HG03460 (cell line): Measurements from ENCODE around the gene TMEM250.
"Not testable (repeated sequence)": the region's sequence is repeated elsewhere in the genome, so short reads cannot be mapped to it uniquely, and the experiment has no call there.

ENCODE experiments used
- ATAC-seq: cut with Tn5 transposase; IDR thresholded peaks from one replicate; pipeline ENCODE4 v1.9.1; 2021; ENCODE audit not compliant: unreplicated experiment

Gene TMEM250

GRCh38 chr9:136118320-136119060 is at the start of gene TMEM250:
Gene TMEM250, minus strand, starts transcription at chr9:136118875. Its CDS starts 1,975 bp downstream, at chr9:136116900.
- ATAC-seq = peak; percentile 66

DNA sequence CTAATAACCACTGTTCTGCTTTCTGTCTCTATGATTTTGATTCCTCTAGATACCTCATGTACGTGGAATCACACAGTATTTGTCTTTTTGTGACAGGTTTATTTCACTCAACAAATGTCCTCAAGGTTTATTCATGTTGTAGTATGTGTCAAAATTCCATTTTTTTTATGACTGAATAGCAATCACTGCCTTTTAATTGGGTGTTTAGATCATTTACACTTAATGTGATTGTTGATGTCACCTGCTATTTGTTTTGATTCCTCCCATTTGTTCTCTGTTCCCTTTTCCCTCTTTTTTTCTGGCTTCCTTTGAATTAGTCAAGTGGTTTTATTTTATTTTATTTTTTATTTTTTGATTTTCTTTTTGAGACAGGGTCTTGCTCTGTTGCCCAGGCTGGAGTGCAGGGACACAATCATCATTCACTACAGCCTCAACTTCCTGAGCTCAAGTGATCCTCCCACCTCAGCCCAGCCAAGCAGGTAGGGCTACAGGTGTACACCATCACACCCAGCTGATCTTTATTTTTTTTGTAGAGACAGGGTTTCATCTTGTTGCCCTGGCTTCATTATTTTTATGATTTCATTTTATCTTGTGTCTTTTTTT is 44.7 kb upstream of the TMEM250 start:
- no peak for ATAC-seq

- no peak for ATAC-seq
Measured at GRCh38 chr9:136160995-136161610, 42.4 kb upstream of the TMEM250 start.

GRCh38 chr9:136160381-136160841 is 41.7 kb upstream of the TMEM250 start:
- ATAC-seq = no peak

DNA sequence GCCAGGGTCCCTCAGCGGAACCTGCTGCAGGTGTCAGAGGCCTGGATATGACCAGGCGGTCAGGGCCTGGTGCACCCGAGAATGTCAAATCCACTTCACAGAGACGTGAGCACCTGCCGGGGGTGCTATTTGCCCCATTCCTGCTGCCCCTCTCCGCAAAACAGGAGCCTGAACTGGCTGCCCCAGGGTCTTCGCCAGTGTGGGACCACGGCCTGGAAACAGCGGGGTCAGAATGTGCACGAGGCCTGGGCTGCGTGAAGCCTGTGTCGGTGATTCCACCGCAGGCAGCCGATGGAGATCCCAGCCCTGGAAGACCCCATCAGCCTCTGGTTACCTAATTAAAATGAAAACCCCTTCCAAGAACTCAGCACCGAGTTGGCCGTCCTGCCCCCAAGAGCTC is 41.2 kb upstream of the TMEM250 start:
- ATAC-seq = no peak

GRCh38 chr9:136157477-136158265 is 39.0 kb upstream of the TMEM250 start:
- no peak for ATAC-seq

GRCh38 chr9:136156209-136157120 is 37.8 kb upstream of the TMEM250 start:
- ATAC-seq = no peak

- no peak for ATAC-seq
Measured at GRCh38 chr9:136155576-136155975, 36.9 kb upstream of the TMEM250 start.

- ATAC-seq = no peak
Measured at GRCh38 chr9:136154943-136155342, 36.3 kb upstream of the TMEM250 start.

DNA sequence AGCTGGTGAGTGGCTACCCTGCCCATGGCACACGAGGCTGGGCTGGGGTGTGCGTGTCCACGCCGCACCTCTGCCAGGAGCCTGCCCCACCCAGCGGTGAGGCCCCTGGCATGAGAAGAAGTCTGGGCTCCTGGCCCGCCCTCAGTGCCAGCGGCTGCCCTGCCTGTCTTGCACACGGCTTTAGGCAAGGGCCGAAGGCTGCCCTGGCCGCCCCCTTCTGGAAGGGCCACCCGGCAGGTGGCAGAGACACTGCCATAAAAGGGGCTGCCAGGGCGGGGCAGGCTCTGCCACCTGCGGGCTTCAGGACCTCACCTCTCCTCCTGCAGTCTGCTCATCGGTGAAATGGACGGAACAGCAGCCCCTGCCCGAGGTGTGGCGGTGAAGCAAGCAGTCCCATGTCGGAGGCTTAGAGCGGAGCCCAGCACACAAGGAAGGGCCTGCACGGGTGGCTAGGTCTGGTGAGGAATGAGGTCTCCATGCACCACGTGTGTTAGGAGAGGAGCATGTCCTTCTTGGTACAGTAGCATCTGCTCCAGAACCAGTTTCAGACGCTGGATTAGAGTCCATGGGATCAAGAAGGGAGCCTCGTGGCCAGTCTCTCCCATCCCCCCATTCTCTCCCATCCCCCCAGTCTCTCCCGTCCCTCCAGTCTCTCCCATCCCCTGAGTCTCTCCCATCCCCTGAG is 34.8 kb upstream of the TMEM250 start:
- no peak for ATAC-seq

GRCh38 chr9:136152931-136153330 is 34.3 kb upstream of the TMEM250 start:
- no peak for ATAC-seq

- no peak for ATAC-seq
Measured at GRCh38 chr9:136152543-136152866, 33.8 kb upstream of the TMEM250 start.

DNA sequence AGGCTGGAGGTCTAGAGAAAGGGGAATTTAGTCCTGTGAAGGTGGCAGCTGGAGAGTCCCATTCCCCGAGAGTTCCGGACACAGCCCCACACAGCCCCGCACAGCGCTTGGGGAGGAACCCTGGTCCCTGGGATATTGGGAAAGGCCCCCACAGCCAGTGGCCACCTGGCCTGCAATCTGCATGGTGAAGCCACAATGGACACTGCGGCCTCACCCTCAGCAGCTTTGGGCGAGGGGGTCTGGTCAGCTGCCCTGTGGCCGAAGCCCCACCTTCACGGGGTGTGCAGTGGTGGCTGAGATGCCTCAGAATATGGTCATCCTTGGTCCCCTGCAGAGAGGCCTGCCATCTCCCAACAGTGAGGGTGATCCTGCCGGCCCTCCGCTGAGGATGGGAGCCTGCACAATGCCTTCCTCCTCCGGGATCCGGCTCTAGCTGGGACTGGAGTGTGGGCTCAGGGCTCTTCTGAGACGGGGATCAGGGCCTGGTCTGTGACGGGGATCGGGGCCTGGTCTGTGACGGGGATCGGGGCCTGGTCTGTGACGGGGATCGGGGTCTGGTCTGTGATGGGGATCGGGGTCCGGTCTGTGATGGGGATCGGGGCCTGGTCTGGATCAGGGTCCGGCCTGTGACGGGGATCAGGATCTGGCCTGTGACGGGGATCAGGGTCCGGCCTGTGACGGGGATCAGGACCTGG is 33.3 kb upstream of the TMEM250 start:
- ATAC-seq = no peak

- no peak for ATAC-seq
Measured at GRCh38 chr9:136151214-136151804, 32.6 kb upstream of the TMEM250 start.

DNA sequence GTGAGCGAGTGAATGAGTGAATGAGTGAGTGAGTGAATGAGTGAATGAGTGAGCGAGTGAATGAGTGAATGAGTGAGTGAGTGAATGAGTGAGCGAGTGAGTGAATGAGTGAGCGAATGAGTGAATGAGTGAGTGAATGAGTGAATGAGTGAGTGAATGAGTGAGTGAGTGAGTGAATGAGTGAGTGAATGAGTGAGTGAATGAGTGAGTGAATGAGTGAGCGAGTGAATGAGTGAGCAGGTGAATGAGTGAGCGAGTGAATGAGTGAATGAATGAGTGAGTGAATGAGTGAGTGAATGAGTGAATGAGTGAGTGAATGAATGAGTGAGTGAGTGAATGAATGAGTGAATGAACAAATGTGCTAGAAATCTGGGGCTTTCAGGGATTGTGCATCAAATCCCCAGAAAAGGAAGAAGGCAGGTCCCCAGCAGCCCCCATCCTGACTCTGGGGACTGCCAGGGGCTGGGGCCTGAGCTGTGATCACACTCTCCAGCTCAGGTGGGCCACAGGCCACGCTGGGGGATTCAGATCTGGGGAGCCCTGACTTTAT is 32.1 kb upstream of the TMEM250 start:
- not testable (repeated sequence) for ATAC-seq

DNA sequence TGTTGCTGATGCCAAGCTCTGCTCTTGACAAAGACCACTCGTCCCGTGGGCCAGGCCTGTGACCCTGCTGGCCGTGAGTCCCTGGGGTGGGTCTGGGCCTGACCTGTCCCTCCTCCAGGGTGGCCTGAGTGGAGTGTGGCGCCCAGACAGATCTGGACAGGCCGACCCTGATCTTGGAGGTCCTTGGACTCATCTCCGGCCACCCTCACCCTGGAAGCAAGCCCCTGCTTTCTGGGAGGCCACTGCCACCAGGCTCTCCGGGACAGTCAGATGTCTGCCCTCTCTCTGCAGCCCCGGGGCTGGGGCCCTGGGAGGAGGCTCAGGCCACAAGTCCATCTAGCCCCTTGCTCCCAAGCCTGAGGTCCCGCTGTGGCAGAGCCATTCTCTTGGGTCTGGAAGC is 31.2 kb upstream of the TMEM250 start:
- no peak for ATAC-seq

DNA sequence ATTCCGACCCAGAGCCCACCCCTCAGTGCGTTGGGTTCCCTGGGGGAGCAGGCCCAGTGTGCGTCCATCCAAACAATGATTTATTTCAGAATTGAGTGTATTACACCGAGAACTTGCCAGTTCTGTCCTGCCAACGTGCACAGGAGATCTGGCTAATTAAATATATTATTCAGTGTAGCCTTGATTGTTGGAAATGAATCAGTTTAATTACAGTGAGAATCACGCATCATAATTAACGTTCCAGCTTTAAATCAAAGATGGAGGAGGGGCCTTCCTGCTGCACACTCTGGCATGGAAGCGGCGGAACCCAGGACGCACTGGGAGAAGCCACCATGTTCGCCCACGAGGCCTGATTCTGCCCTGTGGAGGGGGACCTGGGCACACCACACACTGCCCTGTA is 30.7 kb upstream of the TMEM250 start:
- no peak for ATAC-seq

DNA sequence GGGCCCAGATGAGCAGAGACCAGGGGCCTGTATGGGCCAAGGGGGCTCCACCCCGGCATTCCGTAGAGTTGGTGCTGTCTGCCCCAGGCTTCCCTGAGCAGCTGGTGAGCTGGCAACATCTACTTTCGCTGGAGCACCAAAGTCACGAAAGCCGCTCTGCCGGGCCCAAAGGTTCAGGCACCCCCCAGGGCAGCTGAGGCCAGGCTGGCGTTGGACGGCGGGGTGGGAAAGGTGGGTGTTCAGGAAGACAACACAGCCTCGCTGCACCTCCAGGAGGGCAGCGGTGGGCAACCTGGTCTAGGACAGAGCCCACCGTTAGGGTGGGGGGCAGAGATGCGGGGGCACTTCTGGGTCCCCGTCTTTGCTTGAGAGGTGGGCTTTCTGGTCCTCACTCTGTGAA is 30.1 kb upstream of the TMEM250 start:
- ATAC-seq = no peak
